DMS153 treated with DMSO at 0.1 percent for 48 hours (cell line): ENCODE data around the gene DYNLT4.

Experiments
- DNase-seq: peaks from one replicate; lab custom pipeline; 2025; ENCODE audit not compliant: unreplicated experiment; lab: John Stamatoyannopoulos, UW

DYNLT4 gene

DNA sequence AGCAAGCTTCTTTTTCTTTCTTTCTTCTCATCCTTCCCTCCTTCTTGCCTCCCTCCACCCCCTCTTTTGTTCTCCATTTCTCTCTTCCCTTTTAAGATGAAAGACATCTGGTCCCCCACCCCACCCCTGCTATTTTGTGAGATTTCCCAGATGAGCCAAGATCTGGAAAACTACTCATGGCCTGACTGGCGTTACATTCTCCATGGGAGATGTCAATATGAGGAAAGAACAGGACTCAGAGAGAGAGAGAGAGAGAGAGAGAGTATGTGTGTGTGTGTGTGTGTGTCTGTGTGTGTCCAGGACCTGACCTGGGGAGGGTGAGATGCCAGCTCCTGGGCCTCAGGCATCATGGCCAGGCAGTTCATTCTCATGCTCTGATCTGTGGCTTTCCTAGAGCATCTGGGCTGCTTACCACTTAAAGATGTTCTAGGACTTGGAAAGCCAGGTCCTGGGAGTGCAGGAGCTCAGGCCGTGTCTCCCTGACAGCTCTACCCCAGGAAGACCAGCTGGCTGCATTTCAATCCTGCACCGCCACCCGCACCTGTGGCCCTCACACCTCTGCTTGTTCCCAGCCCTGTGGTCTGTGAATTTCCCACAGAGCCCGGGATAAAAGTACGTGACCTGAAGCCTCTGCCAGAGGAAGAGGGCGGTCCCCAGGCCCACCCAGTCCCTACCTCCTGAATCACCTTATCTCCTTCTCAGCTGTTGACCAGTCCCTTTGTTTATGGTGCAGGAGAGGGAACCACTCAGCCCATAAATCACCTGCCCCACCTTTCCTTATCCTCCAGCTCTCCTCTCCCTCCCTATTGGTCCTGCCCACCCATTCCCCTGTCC is 16.0 kb downstream of the DYNLT4 start:
- DNase-seq = no peak

DNA sequence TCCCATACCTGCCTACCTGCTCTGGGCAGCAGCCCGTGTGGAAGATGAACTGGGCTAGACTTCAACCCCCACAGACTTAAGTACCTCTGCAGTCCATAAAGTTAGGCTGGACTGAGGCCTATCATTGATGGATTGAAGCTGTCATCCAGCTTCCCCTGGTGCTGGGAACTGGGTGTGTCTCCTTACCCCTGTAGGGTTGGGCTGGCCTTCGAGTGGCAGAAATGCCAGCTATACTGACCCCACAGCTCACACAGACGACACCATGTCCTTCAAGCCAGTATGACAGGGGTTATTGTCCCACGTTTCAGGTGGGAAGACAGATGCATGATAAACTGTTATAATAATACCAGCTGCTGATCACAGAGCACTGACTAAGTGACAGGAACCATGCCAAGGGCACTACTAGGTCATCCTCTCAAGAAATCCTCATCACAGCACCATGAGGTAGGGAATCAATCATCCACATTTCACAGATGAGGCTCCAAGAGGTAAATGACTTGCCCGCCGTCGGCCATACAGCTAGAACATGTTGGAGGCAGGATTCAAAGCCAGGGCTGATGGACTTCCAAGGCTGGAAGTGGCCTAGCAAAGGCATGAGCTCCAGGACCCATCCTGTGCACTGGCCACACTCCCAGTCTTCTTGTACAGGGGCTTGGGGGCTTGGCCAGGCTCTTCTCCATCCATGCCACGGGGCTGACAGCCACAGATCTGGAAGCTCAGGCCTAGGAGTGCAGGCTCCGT is 18.9 kb downstream of the DYNLT4 start, which contains the start of gene BEST4:
Gene BEST4 (minus strand): TSS at position 51 of the 741 bp plus-strand sequence. CDS start 465 bp downstream, outside the sequence.
- DNase-seq = no peak

DNA sequence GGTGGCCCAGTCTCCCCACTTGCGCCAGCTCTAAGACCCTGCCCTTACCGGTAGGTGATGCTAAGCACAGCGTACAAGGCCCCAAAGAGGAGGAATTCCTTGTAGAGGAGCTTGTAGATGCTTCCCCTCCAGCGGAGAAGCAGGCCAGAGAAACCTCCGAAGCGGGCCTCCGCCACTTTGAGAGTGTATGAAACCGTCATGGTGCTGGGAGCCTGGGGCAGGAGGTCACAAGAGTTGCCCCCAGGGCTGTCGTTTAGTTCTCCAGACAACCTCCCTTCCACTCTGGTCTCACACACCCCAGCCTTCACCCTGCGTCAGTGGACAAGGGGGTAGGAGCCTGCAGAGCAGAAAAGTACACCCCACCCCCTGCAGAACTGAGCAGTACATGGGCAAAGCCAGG is 19.6 kb downstream of the DYNLT4 start:
- no peak for DNase-seq

DNA sequence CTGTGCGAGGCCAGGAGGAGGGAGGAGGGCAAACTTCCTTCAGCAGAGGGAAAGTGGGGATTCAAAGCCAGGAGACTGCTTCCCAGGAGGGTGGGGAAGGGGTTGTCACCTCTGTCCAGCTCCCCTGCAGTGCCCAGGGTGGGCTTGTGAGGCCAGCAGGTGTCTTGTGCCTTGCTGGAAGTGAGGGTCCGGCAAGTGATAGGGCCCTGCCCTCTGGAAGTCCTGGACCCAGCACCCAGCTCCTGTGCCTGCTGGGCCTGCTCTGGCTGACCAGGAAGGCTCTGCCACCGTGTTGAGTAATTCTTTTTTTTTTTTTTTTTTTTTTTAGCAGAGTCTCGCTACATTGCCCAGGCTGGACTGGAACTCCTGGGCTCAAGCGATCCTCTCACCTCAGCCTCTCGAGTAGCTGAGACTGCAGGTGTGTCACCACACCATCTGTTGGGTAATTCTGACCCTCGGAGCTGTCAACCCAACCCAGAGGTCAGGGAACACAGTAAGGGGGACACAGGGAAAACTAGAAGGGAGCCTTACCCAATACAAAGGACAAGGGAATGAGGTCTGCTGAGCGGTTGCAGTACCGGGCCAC is 20.2 kb downstream of the DYNLT4 start:
- DNase-seq = no peak

DNA sequence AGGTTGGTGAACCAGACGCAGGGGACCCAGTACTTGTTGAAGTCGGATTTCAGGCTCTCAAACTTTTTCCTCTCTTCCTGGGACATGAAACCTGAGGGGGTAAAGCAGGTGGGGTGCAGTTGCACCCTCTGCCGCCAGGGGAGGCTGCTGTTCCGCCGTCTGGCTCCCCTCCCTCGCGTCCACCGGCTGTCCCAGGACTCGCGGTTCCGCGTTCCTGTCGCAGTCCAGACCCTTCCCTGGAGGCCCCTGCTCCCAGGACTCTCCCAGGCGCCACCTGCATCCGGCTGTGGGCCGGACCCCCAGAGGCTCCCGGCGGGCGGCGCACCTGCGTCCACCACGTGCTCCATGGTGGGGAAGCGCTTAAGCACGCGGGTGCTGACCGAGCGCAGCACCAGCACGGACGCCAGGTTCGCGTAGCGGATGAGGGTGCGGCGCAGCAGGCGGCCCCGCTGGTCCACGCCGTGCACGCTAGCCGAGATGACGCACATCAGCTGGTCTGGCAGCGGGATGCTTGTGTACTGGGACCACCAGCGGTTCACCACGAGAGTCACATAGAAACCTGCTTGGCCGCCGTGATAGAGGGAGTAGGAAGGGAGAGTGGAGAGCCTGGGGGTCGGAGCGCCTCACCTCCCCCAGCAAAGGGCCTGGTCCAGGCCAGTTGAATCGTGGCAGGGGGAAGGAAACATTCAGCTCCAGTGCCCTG is 20.9 kb downstream of the DYNLT4 start:
- peak; percentile 69 for DNase-seq

DNA sequence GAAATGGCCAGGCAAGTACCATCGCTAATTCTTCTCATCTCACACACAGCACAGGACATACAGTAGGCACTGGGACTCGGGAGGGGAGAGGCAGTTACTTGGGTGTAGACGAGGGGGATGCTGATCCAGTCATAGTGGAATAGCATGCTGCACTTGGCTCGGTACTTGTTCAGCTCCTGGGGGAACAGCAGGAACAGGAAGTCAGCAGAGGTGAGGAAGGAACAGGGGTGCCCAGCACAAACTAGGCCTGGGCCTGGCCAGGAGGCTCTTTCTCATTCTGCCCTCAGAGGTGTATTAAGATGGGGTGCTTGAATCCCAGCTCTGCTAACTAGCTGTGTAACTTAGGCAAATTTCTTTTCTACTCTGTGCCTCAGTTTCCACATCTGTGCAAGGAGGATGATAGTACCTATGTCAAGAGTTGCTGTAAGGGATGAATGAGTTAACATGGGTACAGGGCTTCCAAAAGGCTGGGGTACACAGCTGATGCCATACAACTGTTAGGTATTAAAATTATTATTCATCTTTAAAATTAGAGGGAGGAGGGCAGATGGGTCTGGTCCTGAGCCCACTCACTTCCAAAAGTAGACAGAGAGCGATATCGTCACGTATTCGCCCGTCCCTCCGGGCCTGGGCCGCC is 21.5 kb downstream of the DYNLT4 start:
- no peak for DNase-seq

DNA sequence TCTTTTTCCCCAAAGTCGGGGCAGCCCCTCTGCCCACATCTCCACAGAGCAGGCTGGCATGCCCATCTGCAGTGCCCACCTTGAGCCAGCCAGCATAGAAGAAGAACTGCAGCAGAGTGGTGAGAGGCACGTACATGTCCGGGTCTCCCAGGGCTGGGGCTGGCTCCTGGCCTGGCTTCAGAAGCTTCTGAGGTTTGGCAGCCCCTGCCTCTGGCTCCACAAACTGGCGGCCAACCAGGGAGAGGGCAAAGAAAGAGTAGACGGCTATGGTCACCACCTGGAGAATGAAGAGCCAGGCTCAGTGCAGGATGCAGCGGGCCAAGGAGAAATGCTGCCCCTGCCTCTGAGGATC is 22.1 kb downstream of the DYNLT4 start:
- no peak for DNase-seq

DNA sequence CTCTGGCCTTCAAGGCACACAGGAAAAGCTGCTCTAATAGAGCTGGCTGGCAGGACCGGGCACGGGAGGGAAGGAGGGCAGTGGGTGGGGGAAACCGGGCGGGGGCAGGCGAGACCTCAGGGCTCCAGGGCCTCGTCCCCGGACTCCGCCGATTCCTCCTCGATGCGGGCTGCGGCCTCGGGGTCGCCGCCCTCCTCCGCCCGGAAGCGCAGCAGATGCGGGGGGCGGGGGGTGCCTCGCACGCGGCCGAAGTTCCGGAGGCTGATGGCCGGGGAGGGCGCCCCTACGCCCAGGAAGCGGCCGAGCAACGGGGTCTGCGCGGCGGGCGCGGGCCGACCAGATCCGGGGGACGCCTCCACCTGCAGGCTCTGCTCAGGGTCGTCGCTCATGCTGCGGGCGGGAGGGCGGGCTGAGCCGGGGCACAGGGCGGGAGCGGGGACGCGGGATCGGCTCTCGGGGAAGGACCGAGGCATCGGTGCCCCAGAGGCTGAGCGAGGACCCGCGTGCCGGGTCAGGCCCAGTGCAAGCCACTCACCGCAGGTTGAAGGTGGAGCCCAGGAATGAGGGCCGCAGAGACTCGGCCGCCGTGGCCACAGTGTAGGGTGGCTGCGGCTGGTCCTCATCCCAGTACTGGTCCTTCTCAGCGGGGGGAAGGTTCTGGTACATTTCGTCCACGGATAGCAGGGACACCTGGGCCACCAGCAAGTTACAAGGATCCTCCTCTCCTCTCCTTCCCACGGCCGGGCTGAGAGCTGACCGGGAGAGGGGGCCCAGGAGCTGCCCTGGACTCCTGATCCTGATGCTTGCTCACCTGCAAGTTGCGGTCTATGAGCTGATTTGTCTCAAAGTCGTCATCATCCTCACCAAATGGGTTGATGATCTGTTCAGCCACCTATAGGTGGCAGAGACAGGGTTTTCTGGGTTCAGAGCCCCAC is 22.8 kb downstream of the DYNLT4 start:
- DNase-seq = peak; percentile 44

DNA sequence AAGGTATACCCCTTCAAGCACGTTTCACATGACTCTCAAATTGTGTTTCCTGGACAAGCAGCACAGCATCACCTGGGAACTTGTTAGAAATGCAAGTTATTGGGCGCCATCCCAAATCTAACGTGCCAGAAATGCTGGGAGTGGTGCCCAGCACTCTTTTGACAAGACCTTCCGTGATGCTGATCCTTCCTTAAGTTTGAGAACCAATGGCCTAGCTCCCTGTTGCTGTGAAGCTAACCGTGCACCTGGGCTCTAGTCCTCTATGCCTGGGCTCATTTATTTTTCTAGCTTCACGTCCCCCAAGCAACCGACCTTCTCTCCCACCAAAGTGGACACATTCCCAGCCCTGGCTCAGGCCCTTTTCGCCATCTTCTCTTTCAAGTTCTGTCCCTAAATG is 23.5 kb downstream of the DYNLT4 start:
- peak; percentile 49 for DNase-seq

DNA sequence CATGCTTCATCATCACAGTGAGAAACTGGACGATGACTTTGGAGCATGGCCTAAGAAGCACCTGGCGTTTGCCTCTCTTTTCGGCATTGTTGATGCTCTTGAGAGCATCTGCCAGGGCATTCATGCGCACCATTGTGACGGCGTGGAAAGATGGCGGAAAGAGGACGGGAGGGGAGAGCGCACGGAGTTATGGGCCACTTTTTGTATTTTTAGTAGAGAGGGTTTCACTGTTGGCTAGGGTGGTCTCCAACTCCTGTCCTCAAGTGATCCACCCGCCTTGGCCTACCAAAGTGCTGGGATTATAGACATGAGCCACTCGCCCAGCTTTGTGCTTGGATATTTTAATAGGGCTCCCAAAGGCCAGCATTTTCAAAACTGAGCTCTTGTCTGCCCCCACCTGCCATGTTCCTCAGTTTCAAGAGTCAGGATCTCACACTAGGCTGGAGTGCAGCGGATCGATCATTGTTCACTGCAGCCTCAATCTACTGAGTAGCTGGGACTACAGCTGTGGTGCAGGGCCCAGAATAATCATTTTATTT is 26.5 kb downstream of the DYNLT4 start:
- DNase-seq = no peak

DNA sequence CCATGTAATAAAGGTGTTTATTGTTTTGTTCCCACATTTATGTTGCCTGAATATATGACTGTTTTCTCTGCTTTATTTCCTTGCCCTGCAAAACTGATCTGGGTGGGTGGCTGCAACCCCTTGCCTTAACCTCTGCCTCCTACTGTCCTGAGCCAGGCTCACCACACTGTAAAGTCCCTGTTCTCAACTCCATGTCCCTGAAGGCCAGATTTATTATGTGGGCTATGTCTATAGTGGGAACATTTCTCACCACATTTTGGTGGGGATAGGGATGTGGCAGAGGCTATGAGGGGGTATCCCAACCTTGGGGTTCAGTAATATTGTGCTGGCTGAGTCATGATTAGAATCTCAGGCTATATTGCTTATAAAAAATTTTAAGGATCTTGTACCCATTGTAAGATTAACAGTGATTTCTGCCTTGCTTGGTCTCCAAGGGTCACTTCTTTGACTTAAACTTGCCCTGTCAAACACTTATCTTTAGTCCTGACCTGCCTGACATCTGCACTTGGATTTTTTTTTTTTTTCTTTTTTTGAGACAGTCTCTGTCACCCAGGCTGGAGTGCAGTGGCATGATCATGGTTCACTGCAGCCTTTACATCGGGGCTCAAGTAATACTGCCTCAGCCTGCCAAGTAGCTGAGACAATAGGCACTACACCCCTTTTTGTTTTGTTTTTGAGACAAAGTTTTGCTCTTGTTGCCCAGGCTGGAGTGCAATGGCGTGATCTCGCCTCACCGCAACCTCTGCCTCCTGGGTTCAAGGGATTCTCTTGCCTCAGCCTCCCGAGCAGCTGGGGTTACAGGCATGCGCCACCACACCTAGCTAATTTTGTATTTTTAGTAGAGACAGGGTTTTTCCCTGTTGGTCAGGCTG is 28.2 kb downstream of the DYNLT4 start:
- no peak for DNase-seq

DNA sequence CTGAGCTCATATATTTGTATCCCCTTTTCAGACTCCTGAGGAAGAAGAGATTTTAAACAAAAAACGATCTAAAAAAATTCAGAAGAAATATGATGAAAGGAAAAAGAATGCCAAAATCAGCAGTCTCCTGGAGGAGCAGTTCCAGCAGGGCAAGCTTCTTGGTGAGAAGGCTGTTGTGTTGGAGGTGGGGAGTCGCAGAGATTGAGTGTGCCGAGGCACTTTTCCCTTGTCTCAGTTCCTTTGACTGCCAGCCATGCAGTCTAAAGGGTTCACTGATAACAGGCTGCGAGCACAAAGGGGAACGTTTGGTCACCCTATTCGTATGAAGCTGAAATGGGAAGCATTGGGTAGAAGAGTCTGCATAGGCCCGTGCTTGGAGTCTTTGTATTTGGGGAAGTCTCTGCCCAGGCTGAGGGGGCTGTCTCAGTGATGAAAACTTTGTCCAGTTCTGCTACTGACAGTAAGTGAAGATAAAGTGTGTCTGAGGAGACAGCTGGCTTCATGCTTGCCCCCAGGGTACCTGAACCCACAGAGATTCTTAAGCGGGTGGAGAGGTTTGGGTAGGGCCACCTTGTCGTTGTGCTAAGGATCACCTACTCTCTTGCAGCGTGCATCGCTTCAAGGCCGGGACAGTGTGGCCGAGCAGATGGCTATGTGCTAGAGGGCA is 29.0 kb downstream of the DYNLT4 start:
- DNase-seq = no peak

DNA sequence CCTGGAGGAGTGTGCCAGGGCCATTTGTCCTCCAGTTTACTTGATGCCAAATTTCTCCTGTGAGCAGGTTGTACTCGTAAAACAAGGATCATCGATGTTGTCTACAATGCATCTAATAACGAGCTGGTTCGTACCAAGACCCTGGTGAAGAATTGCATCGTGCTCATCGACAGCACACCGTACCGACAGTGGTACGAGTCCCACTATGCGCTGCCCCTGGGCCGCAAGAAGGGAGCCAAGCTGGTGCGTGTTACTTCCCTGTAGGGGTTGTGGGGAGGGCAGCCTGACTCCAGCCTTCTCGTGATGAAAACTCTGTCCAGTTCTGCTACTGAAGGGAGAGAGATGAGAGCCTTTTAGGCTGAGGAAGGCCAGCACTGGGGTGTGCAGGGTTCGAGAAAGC is 29.6 kb downstream of the DYNLT4 start:
- DNase-seq = no peak

DNA sequence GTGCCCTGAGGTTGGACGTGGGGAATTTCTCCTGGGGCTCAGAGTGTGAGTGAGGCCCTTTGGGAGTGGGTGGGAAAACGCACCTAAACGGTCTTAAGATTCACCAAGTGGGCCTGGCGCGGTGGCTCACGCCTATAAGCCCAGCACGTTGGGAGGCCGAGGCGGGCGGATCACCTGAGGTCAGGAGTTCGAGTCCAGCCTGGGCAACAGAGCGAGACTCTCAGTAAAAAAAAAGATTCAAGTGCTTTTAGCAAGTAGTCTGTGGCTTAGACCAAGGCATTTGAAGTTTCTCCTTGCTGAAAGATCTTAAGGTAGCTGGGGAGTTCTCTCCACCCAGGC is 30.5 kb downstream of the DYNLT4 start:
- no peak for DNase-seq

DNA sequence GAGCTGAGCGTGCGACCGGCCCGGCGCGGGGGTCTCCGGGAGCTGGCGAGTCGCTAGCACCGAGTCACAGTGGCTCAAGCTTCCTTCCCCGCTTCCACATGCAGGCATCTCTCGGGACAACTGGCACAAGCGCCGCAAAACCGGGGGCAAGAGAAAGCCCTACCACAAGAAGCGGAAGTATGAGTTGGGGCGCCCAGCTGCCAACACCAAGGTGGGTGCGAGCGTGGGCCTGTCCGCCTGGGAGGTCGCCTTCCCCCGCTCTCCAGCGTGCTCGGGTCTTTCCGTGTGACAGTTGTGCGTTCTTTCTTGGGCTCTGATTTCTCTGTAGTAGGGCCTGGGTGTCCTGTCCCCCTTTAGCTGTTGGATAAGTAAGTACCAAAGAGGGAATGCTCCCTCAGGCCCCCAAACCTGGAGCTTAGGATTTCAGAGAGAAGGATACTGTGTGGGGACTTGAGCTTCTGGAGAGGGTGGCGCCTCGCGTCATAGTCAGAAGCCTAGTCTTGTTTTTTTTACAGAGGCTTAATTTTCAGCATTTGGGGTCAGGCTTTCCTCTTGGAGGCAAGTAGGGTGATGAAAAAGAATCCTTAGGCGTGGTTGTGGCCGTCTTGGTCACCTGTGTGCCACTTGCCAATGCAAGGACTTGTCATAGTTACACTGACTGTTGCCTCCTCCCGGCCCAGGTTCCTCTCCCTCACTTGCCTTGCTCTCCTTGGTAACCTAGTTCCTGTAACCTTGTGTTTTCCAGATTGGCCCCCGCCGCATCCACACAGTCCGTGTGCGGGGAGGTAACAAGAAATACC is 31.0 kb downstream of the DYNLT4 start:
- no peak for DNase-seq

DNA sequence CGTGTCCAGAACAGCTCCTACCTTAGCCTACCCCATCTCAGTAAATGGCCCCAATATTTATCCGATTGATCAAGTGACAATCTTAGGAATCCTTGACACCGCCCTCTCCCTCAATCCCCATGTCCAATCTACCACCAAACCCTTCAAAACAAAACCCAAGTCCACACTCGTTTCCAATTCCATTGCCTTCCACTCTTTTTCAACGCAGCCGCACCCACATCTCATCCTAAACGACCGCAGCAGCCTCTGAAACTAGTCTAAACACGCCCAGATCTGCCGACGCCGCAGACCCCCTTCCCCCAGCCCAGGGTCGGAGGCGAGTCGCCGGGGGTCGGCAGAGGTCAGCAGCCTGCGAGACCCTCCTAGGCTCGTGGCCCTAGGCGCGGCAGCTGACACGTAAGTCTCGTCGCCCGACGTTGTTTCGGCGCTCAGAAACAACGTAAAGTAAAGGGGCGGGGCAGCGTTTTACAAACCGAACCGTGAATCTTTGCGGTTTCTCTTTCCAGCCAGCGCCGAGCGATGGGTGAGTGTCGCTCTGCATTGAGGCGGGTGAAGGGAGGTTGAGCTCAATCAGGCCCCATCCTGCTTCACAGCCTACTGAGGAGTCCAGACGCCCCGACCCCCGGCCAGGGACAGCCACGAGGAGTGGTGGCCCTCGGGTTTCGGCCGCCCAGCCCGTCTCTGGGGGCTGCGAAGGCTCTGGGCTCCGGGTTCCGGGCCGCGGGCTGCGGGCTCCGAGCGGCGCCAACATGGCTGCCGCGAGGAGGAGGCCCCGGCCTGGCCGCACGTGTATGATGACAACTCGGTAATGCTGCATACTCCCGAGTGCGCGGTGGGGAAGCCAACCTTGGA is 31.8 kb downstream of the DYNLT4 start, which contains the start of gene RPS8:
Gene RPS8 (plus strand): TSS at position 463 of the 852 bp plus-strand sequence. CDS start 57 bp downstream, at position 520.
- peak; percentile 99 for DNase-seq
